Measurements from ENCODE around the gene ADCY7. TPM values are rescaled to one million over a fixed set of nuclear protein-coding genes. Genes with fewer than 3 reads are reported as not detected.
"Not testable (repeated sequence)": the region's sequence is repeated elsewhere in the genome, so short reads cannot be mapped to it uniquely, and the experiment has no call there.

The ADCY7 gene
- total RNA-seq, 1 experiment from 2014 or later, result 4.2 TPM

GRCh38 chr16:50334106-50334975 is 68.0 kb downstream of the ADCY7 start:
- DNase-seq (ENCODE audit: low read depth, low spot score), result no peak
- in situ Hi-C loops (cut with HindIII; ENCODE audit: low pct_unique_long_range_greater_than_20kb, low sequenced_read_pairs), result no loop called here

GRCh38 chr16:50335196-50335958 is 69.0 kb downstream of the ADCY7 start:
- in situ Hi-C loops (cut with HindIII; ENCODE audit: low pct_unique_long_range_greater_than_20kb, low sequenced_read_pairs), result no loop called here
- peak; percentile 9 for DNase-seq (ENCODE audit: low read depth, low spot score)

DNA sequence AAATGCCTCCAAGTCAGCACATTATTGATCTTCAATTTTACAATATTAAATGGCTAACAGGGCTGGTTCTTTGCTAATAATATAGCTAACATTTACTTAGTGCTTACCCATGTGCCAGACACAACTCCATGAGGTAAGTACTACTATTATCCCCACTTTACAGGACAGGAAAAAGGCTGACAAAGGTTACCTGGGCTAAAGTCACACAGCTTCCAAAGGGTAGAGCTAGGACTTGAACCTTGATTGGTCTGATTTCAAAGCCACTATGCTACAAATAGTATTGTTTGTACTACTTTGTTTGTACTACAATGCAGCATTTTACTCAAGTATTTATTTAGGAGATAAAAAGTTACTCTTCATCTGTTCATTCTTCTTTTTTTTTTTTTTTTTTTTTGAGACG is 70.5 kb downstream of the ADCY7 start:
- in situ Hi-C loops (cut with HindIII; ENCODE audit: low pct_unique_long_range_greater_than_20kb, low sequenced_read_pairs), result no loop called here
- DNase-seq (ENCODE audit: low read depth, low spot score), result no peak

GRCh38 chr16:50338371-50339231 is 72.2 kb downstream of the ADCY7 start:
- in situ Hi-C loops (cut with HindIII; ENCODE audit: low pct_unique_long_range_greater_than_20kb, low sequenced_read_pairs), result no loop called here
- DNase-seq (ENCODE audit: low read depth, low spot score), result no peak

GRCh38 chr16:50340578-50340977 is 74.2 kb downstream of the ADCY7 start:
- in situ Hi-C loops (cut with HindIII; ENCODE audit: low pct_unique_long_range_greater_than_20kb, low sequenced_read_pairs), result no loop called here

GRCh38 chr16:50343566-50343965 is 77.2 kb downstream of the ADCY7 start:
- in situ Hi-C loops (cut with HindIII; ENCODE audit: low pct_unique_long_range_greater_than_20kb, low sequenced_read_pairs); DNase-seq (ENCODE audit: low read depth, low spot score): not testable (repeated sequence)

More at GRCh38 chr16:50340578-50340977, 74.2 kb downstream of the ADCY7 start:
- no peak for DNase-seq (ENCODE audit: low read depth, low spot score)

- in situ Hi-C loops (cut with HindIII; ENCODE audit: low pct_unique_long_range_greater_than_20kb, low sequenced_read_pairs); DNase-seq (ENCODE audit: low read depth, low spot score): not testable (repeated sequence)
Measured at GRCh38 chr16:50345210-50345609, 78.9 kb downstream of the ADCY7 start.

DNA sequence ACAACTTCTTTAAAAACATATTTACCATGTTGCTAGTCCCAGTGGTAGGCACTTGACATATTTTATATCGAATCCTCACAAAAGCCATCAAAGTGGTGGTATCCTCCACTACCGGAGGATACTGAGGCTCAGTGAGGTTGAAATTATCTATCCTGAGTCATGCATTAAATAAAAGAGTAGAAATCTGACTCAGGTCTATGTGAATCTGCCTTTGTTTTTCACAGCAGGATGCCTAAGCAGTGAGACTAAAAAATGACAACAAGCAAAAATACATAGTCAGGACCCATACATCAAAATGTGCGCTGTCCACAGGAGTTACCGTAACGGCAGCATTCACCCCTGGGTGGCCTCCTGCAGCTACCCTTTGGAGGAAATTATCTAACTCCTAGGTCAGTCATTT is 84.8 kb downstream of the ADCY7 start:
- DNase-seq (ENCODE audit: low read depth, low spot score), result no peak
- in situ Hi-C loops (cut with HindIII; ENCODE audit: low pct_unique_long_range_greater_than_20kb, low sequenced_read_pairs), result no loop called here

DNA sequence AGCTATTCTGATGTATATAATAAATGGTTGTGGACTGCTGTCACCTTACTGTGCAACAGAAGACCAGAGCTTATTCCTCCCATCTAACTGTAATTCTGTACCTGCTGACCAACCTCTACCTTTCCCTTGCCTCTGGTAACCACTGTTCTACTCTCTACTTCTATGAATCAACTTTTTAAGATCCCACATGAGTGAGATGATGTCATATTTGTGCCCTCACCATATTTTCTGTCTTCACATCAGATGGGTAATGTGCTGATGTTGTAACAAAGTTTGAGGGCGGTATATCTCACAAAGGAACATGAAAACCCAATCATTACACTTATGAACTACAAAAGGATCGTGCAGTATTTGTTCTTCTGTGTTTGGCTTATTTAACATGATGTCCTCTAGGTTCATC is 85.6 kb downstream of the ADCY7 start:
- DNase-seq (ENCODE audit: low read depth, low spot score), result no peak
- in situ Hi-C loops (cut with HindIII; ENCODE audit: low pct_unique_long_range_greater_than_20kb, low sequenced_read_pairs), result no loop called here

- no peak for DNase-seq (ENCODE audit: low read depth, low spot score)
Measured at GRCh38 chr16:50354082-50354481, 87.7 kb downstream of the ADCY7 start.

GRCh38 chr16:50354629-50355456 is 88.5 kb downstream of the ADCY7 start:
- in situ Hi-C loops (cut with HindIII; ENCODE audit: low pct_unique_long_range_greater_than_20kb, low sequenced_read_pairs), result no loop called here

More at GRCh38 chr16:50354082-50354481, 87.7 kb downstream of the ADCY7 start:
- in situ Hi-C loops (cut with HindIII; ENCODE audit: low pct_unique_long_range_greater_than_20kb, low sequenced_read_pairs), result no loop called here

DNA sequence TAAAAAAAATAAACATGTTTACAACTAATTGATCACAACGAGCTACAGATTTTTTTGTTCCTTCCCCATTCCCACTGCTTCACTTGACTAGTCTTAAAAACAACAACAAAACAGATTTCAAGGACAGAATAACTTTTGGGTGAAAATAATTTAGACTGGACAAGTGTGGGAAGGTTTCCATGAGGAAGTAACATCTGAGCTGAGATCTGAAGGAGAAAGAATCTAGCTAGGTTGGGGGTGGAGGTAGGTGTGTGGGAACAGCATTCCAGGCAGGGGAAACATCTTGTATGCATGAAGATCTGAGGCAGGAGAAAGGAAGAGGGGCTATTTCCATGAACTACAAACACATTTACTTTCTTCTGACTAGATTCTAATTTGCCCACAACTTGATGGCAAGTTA is 93.3 kb downstream of the ADCY7 start:
- in situ Hi-C loops (cut with HindIII; ENCODE audit: low pct_unique_long_range_greater_than_20kb, low sequenced_read_pairs), result no loop called here
- no peak for DNase-seq (ENCODE audit: low read depth, low spot score)

More at GRCh38 chr16:50354629-50355456, 88.5 kb downstream of the ADCY7 start:
- peak; percentile 43 for DNase-seq (ENCODE audit: low read depth, low spot score)

- in situ Hi-C loops (cut with HindIII; ENCODE audit: low pct_unique_long_range_greater_than_20kb, low sequenced_read_pairs), result no loop called here
- no peak for DNase-seq (ENCODE audit: low read depth, low spot score)
Measured at GRCh38 chr16:50360033-50360778, 93.9 kb downstream of the ADCY7 start.

- no peak for DNase-seq (ENCODE audit: low read depth, low spot score)
- in situ Hi-C loops (cut with HindIII; ENCODE audit: low pct_unique_long_range_greater_than_20kb, low sequenced_read_pairs), result no loop called here
Measured at GRCh38 chr16:50360779-50361178, 94.4 kb downstream of the ADCY7 start.

GRCh38 chr16:50363656-50364055 is 97.3 kb downstream of the ADCY7 start:
- in situ Hi-C loops (cut with HindIII; ENCODE audit: low pct_unique_long_range_greater_than_20kb, low sequenced_read_pairs), result no loop called here
- no peak for DNase-seq (ENCODE audit: low read depth, low spot score)

DNA sequence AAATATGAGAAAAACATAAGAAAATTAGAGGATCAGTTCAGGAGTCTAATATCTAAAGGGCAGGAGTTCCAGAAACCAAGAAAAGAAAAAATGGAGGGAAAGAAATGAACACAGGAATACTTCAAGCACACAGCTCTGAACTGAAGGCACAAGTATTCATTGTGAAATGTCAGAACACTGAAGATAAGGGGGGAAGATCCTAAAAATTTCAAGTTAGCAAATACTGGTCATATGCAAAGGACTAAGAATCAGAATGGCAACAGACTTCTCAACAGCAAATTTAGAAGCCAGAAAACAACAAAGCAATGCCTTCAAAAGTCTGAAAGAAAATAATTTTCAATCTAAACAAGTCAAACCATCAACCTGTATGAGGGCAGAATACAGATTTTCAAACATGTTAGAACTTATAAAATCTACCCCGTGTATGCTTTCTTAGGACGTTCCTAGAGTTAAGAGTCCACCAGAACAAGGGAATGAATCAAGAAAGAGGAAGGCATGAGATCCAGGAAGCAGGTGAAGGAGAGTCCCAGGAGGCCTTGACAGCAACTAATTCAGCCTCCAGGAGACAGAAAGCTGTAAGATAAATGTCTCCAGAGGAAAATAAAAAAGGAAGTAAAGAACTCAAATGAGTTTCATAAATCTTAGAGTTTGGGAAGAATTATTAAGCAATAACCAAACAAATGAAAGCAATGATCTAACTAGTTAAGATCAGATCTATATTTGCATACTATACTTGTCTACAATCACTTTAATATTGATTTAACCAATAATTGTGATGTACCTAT is 99.6 kb downstream of the ADCY7 start:
- no peak for DNase-seq (ENCODE audit: low read depth, low spot score)
- in situ Hi-C loops (cut with HindIII; ENCODE audit: low pct_unique_long_range_greater_than_20kb, low sequenced_read_pairs), result no loop called here

All from SK-MEL-5 (cell line).